Type B pancreatic cell (in vitro differentiated cells): ENCODE results near the gene WFDC1. TPM values are rescaled to one million over a fixed set of nuclear protein-coding genes. Genes with fewer than 3 reads are reported as not detected.

Experiments used
- DNase-seq: peaks from one replicate; pipeline ENCODE4 v3.0.0; 2021; ENCODE audit warnings: mixed read lengths; ENCODE audit not compliant: unreplicated experiment; ENCODE audit errors: extremely low spot score
- H3K27ac Mint-ChIP-seq: 2 replicates; pipeline ENCODE4 v1.8.0; 2021; ENCODE audit warnings: mild to moderate bottlenecking, mixed read lengths
- H3K27me3 Mint-ChIP-seq: 2 replicates; pipeline ENCODE4 v1.8.0; 2021; ENCODE audit warnings: mixed read lengths
- H3K36me3 Mint-ChIP-seq: 2 replicates; pipeline ENCODE4 v1.8.0; 2021; ENCODE audit warnings: mixed read lengths
- H3K4me1 Mint-ChIP-seq: one replicate; pipeline ENCODE4 v1.8.0; 2021; ENCODE audit warnings: mixed read lengths; ENCODE audit not compliant: unreplicated experiment
- H3K4me3 Mint-ChIP-seq: 2 replicates; pipeline ENCODE4 v1.8.0; 2021; ENCODE audit warnings: mild to moderate bottlenecking, mixed read lengths
- H3K9me3 Mint-ChIP-seq: 2 replicates; pipeline ENCODE4 v1.8.0; 2021; ENCODE audit warnings: mixed read lengths
- total RNA-seq: library from RNA; stranded (reverse); gene quantifications from 2 replicates; pipeline ENCODE4 v1.2.1, GENCODE V29; 2021; ENCODE audit warnings: low replicate concordance
- TF ChIP-seq, protein P1 (sequence below): fragments of 200-600 bp; sonication (generic); conservative IDR thresholded peaks from 2 replicates; pipeline ENCODE4 v1.5.0; 2021; ENCODE audit warnings: antibody characterized with exemption, mild to moderate bottlenecking

WFDC1 gene
- total RNA-seq, 1 donor from 2014 or later: 2.0 TPM

- DNase-seq: no peak
- TF ChIP-seq, protein P1, sequence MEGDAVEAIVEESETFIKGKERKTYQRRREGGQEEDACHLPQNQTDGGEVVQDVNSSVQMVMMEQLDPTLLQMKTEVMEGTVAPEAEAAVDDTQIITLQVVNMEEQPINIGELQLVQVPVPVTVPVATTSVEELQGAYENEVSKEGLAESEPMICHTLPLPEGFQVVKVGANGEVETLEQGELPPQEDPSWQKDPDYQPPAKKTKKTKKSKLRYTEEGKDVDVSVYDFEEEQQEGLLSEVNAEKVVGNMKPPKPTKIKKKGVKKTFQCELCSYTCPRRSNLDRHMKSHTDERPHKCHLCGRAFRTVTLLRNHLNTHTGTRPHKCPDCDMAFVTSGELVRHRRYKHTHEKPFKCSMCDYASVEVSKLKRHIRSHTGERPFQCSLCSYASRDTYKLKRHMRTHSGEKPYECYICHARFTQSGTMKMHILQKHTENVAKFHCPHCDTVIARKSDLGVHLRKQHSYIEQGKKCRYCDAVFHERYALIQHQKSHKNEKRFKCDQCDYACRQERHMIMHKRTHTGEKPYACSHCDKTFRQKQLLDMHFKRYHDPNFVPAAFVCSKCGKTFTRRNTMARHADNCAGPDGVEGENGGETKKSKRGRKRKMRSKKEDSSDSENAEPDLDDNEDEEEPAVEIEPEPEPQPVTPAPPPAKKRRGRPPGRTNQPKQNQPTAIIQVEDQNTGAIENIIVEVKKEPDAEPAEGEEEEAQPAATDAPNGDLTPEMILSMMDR: no peak
- H3K4me3 Mint-ChIP-seq: no peak overlapping the region
- peaks cover 27% of the 10 kb centered on the region for H3K4me1 Mint-ChIP-seq
- no peak overlapping the region for H3K27ac Mint-ChIP-seq
- H3K27me3 Mint-ChIP-seq: peaks cover 43% of the 10 kb centered on the region
- H3K9me3 Mint-ChIP-seq: no peaks in the 10 kb centered on the region
- H3K36me3 Mint-ChIP-seq: no peaks in the 10 kb centered on the region
Observed at GRCh38 chr16:84299734-84300440, 5.2 kb downstream of the WFDC1 start.

- Mint-ChIP-seq H3K4me1 (peaks cover 16% of the 10 kb centered on the region), H3K9me3 (no peaks in the 10 kb centered on the region), H3K27ac (no peak overlapping the region), H3K4me3 (no peak overlapping the region), H3K36me3 (no peaks in the 10 kb centered on the region), H3K27me3 (peaks cover 28% of the 10 kb centered on the region)
- TF ChIP-seq, protein P1: no peak
- no peak for DNase-seq
Observed at GRCh38 chr16:84302111-84302954, 7.7 kb downstream of the WFDC1 start.

- TF ChIP-seq, protein P1: no peak
- no peak for DNase-seq
- Mint-ChIP-seq H3K36me3 (no peaks in the 10 kb centered on the region), H3K27ac (no peak overlapping the region), H3K4me3 (no peak overlapping the region), H3K4me1 (peaks cover 20% of the 10 kb centered on the region), H3K9me3 (no peaks in the 10 kb centered on the region), H3K27me3 (peaks cover 28% of the 10 kb centered on the region)
Observed at GRCh38 chr16:84303023-84303422, 8.3 kb downstream of the WFDC1 start.

DNA sequence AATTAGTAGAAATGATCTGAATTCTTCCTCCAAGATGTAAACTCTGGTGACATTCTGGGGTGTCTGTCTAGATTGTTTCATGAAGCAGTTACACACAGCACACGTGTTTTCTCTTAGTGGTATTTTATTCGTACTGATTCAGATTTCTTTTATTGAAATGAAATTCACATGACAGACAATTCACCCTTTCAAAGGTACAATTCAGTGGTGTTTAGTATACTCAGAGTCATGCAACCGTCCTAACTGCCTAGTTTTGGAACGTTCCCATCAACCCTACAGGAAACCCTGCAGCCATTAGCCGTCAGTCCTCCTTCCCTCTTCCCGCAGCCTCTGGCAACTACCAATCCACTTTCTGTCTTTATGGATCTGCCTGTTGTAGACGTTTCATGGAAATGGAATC is 8.8 kb downstream of the WFDC1 start:
- Mint-ChIP-seq H3K27me3 (peaks cover 25% of the 10 kb centered on the region), H3K36me3 (no peaks in the 10 kb centered on the region), H3K4me1 (peaks cover 20% of the 10 kb centered on the region), H3K9me3 (no peaks in the 10 kb centered on the region), H3K4me3 (no peak overlapping the region), H3K27ac (no peak overlapping the region)
- no peak for DNase-seq
- TF ChIP-seq, protein P1: no peak

DNA sequence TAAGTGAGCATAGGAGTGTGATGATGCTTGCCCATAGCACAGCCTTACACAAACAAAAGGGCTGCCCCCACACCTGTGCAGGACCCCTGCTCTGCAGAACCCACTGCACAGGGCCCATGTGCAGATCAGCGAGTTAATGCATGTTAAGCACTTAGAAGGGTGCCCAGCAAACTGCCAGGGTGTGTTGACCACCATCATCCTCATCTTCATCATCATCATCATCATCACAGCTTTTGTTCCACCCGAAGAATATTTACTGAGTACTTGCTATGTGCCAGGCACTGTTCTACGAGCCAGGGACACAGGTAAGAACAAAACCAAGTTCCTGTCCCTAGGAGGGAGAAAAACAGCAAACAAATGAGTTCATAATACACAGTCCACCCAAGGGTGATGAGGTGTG is 11.9 kb downstream of the WFDC1 start:
- Mint-ChIP-seq H3K4me3 (no peak overlapping the region), H3K27ac (no peak overlapping the region), H3K27me3 (peaks cover 26% of the 10 kb centered on the region), H3K36me3 (no peaks in the 10 kb centered on the region), H3K9me3 (no peaks in the 10 kb centered on the region), H3K4me1 (peaks cover 16% of the 10 kb centered on the region)
- TF ChIP-seq, protein P1: no peak
- DNase-seq: no peak
